H1 (cell line): ENCODE data around the gene LGALS16.

Experiments used
- ASH2L ChIP-seq: fragments of 200-600, 300-600 bp; sonication (generic); IDR thresholded peaks from one replicate; pipeline ENCODE4 v1.7.1; 2017; ENCODE audit warnings: low read length
- ATF3 ChIP-seq: IDR thresholded peaks from 2 replicates; pipeline ENCODE4 v1.6.1; 2011; ENCODE audit warnings: low read depth, mild to moderate bottlenecking, low read length; ENCODE audit not compliant: insufficient read depth
- CEBPB ChIP-seq: IDR thresholded peaks from 2 replicates; pipeline ENCODE4 v1.6.1; 2012; ENCODE audit warnings: low read depth, low read length
- EGR1 ChIP-seq: IDR thresholded peaks from 2 replicates; pipeline ENCODE4 v1.6.1; 2011; ENCODE audit warnings: low read depth, low read length, borderline replicate concordance
- KDM1A ChIP-seq: fragments of 200-600, 300-600 bp; sonication (generic); IDR thresholded peaks from 2 replicates; pipeline ENCODE4 v1.7.1; 2016; ENCODE audit warnings: mild to moderate bottlenecking, low read length, borderline replicate concordance
- POLR2A ChIP-seq, 2 experiments: IDR thresholded peaks; 1 replicate in 1 of 2; 2 replicates in 1 of 2; pipeline ENCODE4 v1.6.1; 2011; ENCODE audit warnings: low read depth in 2 of 2, low read length in 2 of 2, mild to moderate bottlenecking in 2 of 2; ENCODE audit errors: control extremely low read depth in 1 of 2
- POLR2AphosphoS5 ChIP-seq: IDR thresholded peaks from 2 replicates; pipeline ENCODE4 v1.6.1; 2011; ENCODE audit warnings: low read depth, low read length
- RFX5 ChIP-seq: IDR thresholded peaks from 2 replicates; pipeline ENCODE4 v1.6.1; 2011; ENCODE audit warnings: low read depth, low read length, improper control_type of control experiment, borderline replicate concordance
- SIN3A ChIP-seq, 2 experiments: IDR thresholded peaks in 1 of 2; conservative IDR thresholded peaks in 1 of 2; 2 replicates each; pipeline ENCODE4 v1.6.1; 2011 to 2012; ENCODE audit warnings: low read length in 2 of 2, improper control_type of control experiment in 1 of 2, low read depth in 1 of 2, mild to moderate bottlenecking in 1 of 2
- SP2 ChIP-seq: IDR thresholded peaks from 2 replicates; pipeline ENCODE4 v1.6.1; 2012; ENCODE audit warnings: mild to moderate bottlenecking, low read length, inconsistent platforms
- TAF1 ChIP-seq: IDR thresholded peaks from 2 replicates; pipeline ENCODE4 v1.6.1; 2011; ENCODE audit warnings: mild to moderate bottlenecking, low read depth, low read length
- TBP ChIP-seq: IDR thresholded peaks from 2 replicates; pipeline ENCODE4 v1.6.1; 2011; ENCODE audit warnings: low read depth, low read length, improper control_type of control experiment
- TF ChIP-seq, protein P1 (sequence below), 3 experiments: IDR thresholded peaks; 1 replicate in 2 of 3; 2 replicates in 1 of 3; pipeline versions ENCODE4 v1.5.1 to v1.6.1; 2011; ENCODE audit warnings: low read length in 3 of 3, mild to moderate bottlenecking in 3 of 3, inconsistent platforms in 2 of 3, low read depth in 1 of 3, moderate library complexity in 1 of 3; ENCODE audit not compliant: insufficient read depth in 1 of 3; ENCODE audit errors: control extremely low read depth in 1 of 3

DNA sequence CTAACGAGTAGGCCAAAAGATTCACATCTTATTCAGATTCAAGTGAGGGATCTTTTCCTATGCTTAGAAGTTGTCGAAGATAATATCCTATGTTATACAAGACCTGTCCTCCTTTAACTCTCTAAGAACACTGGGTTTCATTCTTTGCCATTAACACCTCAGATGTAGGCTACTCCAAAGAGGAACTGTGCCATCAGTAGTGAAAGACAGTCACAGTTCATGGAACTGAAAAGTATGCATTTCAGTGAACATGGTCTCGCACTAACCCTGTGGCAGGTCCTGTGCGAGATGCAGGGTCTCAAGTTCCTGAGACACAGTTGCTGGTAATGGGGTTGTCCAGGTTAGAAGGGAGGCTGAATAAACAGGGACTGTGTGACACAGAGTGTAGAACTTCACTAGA lies 4.1 kb downstream of the LGALS16 start:
- TF ChIP-seq, protein P1, sequence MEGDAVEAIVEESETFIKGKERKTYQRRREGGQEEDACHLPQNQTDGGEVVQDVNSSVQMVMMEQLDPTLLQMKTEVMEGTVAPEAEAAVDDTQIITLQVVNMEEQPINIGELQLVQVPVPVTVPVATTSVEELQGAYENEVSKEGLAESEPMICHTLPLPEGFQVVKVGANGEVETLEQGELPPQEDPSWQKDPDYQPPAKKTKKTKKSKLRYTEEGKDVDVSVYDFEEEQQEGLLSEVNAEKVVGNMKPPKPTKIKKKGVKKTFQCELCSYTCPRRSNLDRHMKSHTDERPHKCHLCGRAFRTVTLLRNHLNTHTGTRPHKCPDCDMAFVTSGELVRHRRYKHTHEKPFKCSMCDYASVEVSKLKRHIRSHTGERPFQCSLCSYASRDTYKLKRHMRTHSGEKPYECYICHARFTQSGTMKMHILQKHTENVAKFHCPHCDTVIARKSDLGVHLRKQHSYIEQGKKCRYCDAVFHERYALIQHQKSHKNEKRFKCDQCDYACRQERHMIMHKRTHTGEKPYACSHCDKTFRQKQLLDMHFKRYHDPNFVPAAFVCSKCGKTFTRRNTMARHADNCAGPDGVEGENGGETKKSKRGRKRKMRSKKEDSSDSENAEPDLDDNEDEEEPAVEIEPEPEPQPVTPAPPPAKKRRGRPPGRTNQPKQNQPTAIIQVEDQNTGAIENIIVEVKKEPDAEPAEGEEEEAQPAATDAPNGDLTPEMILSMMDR (IDR thresholded peaks at IDR 0.05; ENCODE audit: control extremely low read depth in 1 of 3, insufficient read depth in 1 of 3, low read depth in 1 of 3, low read length in 3 of 3), result no peak
- TF ChIP-seq KDM1A (no peak), ATF3 (no peak), POLR2AphosphoS5 (no peak), CEBPB (no peak), TAF1 (no peak), POLR2A (IDR thresholded peaks at IDR 0.05; ENCODE audit: control extremely low read depth in 1 of 2, low read depth in 2 of 2, low read length in 2 of 2) (no peak), SIN3A (conservative IDR thresholded peaks at IDR 0.05 in 1 of 2, IDR thresholded peaks at IDR 0.05 in 1 of 2; ENCODE audit: low read depth in 1 of 2, low read length in 2 of 2) (no peak), SP2 (no peak), RFX5 (no peak), TBP (no peak), ASH2L (no peak), EGR1 (no peak)
